ENCODE data around the gene CAPN7.

CAPN7 gene

DNA sequence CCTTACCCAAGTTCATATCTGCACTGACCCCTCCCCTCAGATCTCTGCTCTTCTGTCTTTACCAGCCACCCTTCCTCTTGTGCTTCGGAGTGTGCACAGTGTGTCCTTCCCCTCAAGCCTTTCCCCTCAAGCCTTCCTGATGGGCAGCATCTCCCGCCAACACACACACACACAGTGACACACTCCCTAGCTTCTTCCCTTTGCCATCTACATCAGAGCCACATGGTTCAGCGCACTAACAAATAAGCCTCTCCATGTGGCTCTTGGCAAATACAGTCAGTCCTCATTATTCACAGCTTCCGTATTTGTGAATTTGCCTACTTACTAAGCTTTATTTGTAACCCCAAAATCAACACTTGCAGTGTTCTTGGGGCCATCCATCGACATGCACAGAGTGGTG is 88.9 kb downstream of the CAPN7 start:
- no peak for DNase-seq (ENCODE audit: low read depth in 2 of 2)
- TF ChIP-seq, protein P1, sequence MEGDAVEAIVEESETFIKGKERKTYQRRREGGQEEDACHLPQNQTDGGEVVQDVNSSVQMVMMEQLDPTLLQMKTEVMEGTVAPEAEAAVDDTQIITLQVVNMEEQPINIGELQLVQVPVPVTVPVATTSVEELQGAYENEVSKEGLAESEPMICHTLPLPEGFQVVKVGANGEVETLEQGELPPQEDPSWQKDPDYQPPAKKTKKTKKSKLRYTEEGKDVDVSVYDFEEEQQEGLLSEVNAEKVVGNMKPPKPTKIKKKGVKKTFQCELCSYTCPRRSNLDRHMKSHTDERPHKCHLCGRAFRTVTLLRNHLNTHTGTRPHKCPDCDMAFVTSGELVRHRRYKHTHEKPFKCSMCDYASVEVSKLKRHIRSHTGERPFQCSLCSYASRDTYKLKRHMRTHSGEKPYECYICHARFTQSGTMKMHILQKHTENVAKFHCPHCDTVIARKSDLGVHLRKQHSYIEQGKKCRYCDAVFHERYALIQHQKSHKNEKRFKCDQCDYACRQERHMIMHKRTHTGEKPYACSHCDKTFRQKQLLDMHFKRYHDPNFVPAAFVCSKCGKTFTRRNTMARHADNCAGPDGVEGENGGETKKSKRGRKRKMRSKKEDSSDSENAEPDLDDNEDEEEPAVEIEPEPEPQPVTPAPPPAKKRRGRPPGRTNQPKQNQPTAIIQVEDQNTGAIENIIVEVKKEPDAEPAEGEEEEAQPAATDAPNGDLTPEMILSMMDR (IDR thresholded peaks at IDR 0.05; ENCODE audit: low read depth, low read length), result no peak
- no peak overlapping the region for H3K4me3 ChIP-seq (replicated peaks in 1 of 2; ENCODE audit: low read depth in 2 of 2, low read length in 2 of 2)

DNA sequence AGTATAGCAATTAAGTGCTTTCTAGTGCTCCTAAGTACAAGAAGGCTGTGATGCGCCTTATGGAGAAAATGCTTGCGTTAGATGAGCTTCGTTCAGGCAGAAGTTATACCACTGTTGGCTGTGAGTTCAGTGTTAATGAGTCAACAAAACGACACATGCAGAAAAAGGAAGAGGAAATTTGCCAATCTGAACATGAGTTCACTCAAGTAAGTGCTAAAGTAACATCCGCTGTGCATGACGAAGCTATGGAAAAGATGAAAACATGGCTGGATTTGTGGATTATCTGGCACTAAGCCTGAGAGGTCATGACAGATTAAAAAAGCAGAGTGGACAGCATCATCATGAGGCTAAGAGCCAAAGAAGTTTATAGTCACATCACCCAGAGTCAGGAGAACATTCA is 89.5 kb downstream of the CAPN7 start:
- DNase-seq (ENCODE audit: low read depth in 2 of 2), result peak; percentile 96 to 97
- TF ChIP-seq, protein P1 (IDR thresholded peaks at IDR 0.05; ENCODE audit: low read depth, low read length), result no peak
- H3K4me3 ChIP-seq (replicated peaks in 1 of 2; ENCODE audit: low read depth in 2 of 2, low read length in 2 of 2), result no peak overlapping the region

DNA sequence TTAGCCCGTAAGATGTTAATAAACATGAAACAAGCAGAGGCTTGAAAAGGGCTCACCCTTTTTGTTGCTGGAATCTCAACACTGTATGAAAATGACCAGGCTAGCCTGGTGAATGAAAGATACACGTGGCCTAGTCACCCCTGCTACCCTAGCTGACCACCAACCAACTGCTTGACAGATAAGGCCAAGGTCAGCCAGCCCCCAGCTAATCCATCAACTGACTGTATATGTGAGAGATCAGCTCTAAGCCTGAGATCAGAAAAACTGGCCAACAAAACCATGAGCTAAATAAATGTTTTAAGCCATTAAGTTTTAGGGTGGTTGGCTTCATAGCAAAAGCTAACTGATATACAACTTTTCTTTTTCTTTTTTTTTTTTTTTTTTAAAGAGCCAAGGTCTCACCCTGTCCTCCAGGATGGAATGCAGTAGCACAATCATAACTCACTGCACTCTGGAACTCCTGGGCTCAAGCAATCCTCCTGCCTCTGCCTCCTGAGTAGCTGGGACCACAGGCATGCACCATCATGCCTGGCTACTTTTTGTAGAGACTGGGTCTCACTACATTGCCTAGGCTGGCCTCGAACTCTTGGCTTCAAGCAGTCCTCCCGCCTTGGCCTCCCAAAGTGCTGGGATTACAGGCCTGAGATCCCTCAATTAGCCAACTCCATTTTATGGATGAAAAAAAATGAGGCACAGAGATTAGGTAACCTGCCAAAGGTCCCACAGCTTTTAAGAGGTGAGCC is 91.7 kb downstream of the CAPN7 start:
- TF ChIP-seq, protein P1 (IDR thresholded peaks at IDR 0.05; ENCODE audit: low read depth, low read length), result no peak
- H3K4me3 ChIP-seq (replicated peaks in 1 of 2; ENCODE audit: low read depth in 2 of 2, low read length in 2 of 2), result no peak overlapping the region
- DNase-seq (ENCODE audit: low read depth in 2 of 2), result no peak

DNA sequence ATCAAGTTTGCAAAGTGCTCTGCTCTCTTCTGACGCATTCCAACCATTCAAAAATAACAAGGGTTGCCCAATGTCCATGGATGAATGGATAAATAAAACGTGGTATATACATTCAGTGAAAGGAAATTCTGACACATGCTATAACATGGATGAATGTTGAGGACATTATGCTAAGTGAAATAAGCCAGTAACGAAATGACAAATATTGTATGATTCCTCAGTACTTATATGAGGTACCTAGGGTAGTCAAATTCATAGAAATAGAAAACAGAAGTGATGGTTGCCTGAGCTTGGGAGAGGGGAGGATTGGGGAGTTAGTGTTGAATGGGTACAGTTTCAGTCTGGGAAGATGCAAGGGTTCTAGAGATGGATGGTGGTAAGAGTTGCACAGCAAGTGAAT is 92.5 kb downstream of the CAPN7 start:
- no peak for DNase-seq (ENCODE audit: low read depth in 2 of 2)
- H3K4me3 ChIP-seq (replicated peaks in 1 of 2; ENCODE audit: low read depth in 2 of 2, low read length in 2 of 2), result no peak overlapping the region
- TF ChIP-seq, protein P1 (IDR thresholded peaks at IDR 0.05; ENCODE audit: low read depth, low read length), result no peak

DNA sequence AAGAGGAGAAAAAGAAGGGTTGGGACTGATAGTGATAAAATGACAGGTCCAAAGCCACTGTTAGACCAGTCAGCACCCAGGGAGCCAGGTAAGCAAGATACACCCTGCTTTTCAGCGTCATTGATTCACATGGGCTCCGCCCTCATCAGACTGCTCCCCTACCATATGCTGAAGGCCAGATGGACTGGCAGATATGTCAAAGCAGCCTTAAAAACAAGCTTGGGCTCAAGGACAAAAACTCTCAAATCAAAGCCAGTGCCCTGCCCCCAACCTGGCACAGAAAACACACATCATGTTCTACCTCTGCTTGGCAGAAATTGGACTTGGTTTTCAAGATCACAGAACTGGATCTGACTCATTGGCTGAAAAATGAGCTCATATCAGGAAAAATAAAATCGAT is 93.0 kb downstream of the CAPN7 start:
- TF ChIP-seq, protein P1 (IDR thresholded peaks at IDR 0.05; ENCODE audit: low read depth, low read length), result no peak
- H3K4me3 ChIP-seq (replicated peaks in 1 of 2; ENCODE audit: low read depth in 2 of 2, low read length in 2 of 2), result no peak overlapping the region
- DNase-seq (ENCODE audit: low read depth in 2 of 2), result no peak

DNA sequence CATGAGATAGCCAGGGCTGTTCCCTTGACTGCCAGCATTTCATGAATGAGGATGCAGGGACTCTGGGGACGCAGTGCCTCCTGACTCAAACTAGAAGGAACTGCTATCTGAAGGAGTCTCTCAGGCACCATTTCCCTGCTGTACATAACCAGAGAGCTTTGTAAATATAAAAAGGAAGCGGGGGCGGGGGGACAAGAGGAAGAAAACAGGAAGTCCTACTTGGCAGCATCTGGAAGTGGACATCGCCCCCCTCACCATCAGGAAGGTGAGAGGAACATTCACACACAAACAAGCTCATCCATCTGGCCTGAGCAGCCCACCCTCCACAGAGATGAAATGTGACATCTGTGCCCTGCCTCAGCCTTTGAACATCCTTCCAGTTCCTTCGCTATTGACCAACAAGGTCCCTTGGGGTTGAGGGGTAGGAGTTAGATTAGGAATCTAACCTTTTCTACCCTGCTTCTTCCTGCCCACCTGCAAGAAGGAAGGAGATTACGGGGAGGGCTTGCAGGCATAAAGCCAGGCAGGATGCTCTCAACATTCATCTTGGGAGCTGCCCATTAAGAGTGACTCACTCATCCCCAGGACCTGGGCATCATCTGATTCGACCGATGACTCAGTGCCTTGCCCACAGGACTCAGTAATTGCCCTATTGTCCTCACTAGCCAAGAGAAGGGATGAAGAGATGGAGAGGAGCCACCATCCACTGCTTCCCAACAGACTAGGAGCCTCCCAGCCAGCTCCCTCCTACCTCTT is 94.5 kb downstream of the CAPN7 start:
- TF ChIP-seq, protein P1 (IDR thresholded peaks at IDR 0.05; ENCODE audit: low read depth, low read length), result no peak
- peak; percentile 67 to 78 for DNase-seq (ENCODE audit: low read depth in 2 of 2)
- no peak overlapping the region for H3K4me3 ChIP-seq (replicated peaks in 1 of 2; ENCODE audit: low read depth in 2 of 2, low read length in 2 of 2)
